HG03442 (cell line): ENCODE data around the gene VPS29.

ENCODE experiments used
- ATAC-seq: cut with Tn5 transposase; IDR thresholded peaks from one replicate; pipeline ENCODE4 v1.9.1; 2021; ENCODE audit warnings: mild to moderate bottlenecking, moderate library complexity; ENCODE audit not compliant: unreplicated experiment

Gene VPS29

DNA sequence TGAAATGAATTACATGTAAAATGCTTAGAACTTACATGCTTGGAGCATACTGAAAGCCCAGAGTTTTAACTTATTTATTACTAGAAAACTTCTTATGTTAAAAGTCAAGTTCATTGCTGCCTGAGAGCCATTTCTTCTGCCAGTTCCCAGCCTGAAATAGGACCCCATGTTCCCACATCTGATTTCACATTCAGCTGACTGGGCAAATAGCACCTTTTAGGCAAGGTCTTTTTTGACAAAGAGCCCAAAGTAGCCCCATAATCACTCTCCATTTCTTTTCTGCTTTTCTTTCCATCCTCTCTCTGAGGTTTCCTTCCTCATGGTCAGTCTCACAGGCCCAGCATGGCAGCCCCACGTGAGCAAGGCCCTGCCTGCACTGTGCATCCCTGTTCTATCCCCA is 50.6 kb downstream of the VPS29 start:
- ATAC-seq: no peak

- ATAC-seq: peak; percentile 88
Observed at GRCh38 chr12:110449799-110450497, 52.0 kb downstream of the VPS29 start, which contains the start of gene ARPC3. ARPC3 (minus strand) TSS chr12:110450337; CDS start chr12:110450260, 77 bp downstream.

DNA sequence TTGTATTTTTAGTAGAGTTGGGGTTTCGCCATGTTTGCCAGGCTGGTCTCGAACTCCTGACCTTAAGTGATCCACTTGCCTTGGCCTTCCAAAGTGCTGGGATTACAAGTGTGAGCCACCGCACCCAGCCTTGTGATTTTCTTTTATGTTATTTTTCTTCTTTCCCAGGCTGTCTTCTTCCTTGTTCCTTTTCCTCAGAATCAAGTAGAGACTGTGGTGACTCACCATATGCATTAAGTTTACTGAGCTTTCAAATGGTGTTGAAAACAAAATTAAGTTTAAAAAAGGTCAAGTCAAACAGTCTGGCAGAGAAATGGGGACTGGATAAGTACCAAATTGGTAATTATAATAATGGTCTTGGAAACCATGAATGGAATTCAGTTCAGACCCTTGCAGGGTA is 57.5 kb downstream of the VPS29 start:
- no peak for ATAC-seq
